DOHH2 (cell line): ENCODE results near the gene TSC22D1.

Source experiments
- H3F3A ChIP-seq: fragments of 200-600 bp; sonication (generic), shearing (Covaris generic); 2 replicates; pipeline ENCODE4 v1.6.0; 2016; ENCODE audit warnings: antibody characterized with exemption, mild to moderate bottlenecking; ENCODE audit not compliant: control insufficient read depth, insufficient read depth
- H3K27ac ChIP-seq: fragments of 200-600 bp; sonication (generic); 2 replicates; pipeline ENCODE4 v1.5.1; 2014; ENCODE audit warnings: low read depth, mild to moderate bottlenecking, low read length, moderate library complexity
- H3K27me3 ChIP-seq: fragments of 200-600 bp; sonication (generic); 2 replicates; pipeline ENCODE4 v1.6.1; 2014; ENCODE audit warnings: mild to moderate bottlenecking, low read length, mixed read lengths; ENCODE audit not compliant: control insufficient read depth
- H3K36me3 ChIP-seq: fragments of 200-600 bp; sonication (generic); 2 replicates; pipeline ENCODE4 v1.6.1; 2014; ENCODE audit warnings: mild to moderate bottlenecking, low read length, moderate library complexity, mixed read lengths; ENCODE audit not compliant: control insufficient read depth
- H3K4me1 ChIP-seq: fragments of 200-600 bp; sonication (generic); 2 replicates; pipeline ENCODE4 v1.6.1; 2014; ENCODE audit warnings: mild to moderate bottlenecking, low read length, mixed read lengths; ENCODE audit not compliant: control insufficient read depth
- H3K4me2 ChIP-seq: fragments of 200-600 bp; sonication (generic); 2 replicates; pipeline ENCODE4 v1.6.0; 2014; ENCODE audit warnings: mild to moderate bottlenecking, low read length, moderate library complexity
- H3K4me3 ChIP-seq: fragments of 200-600 bp; sonication (generic); 2 replicates; pipeline ENCODE4 v1.5.1; 2014; ENCODE audit warnings: mild to moderate bottlenecking, low read length, mixed read lengths
- H3K79me2 ChIP-seq: fragments of 200-600 bp; sonication (generic); 2 replicates; pipeline ENCODE4 v1.6.1; 2014; ENCODE audit warnings: mild to moderate bottlenecking, low read length, mixed read lengths; ENCODE audit not compliant: control insufficient read depth
- H3K9me2 ChIP-seq: fragments of 200-600 bp; sonication (generic); replicated peaks from 2 replicates; pipeline ENCODE4 v1.6.1; 2014; ENCODE audit warnings: mild to moderate bottlenecking, low read length, mixed read lengths; ENCODE audit not compliant: control insufficient read depth
- H3K9me3 ChIP-seq: fragments of 200-600 bp; sonication (generic); 2 replicates; pipeline ENCODE4 v1.6.1; 2014; ENCODE audit warnings: antibody characterized with exemption, low read length, mixed read lengths; ENCODE audit not compliant: control insufficient read depth, insufficient read depth
- H4K20me1 ChIP-seq: fragments of 200-600 bp; sonication (generic); 2 replicates; pipeline ENCODE4 v1.6.0; 2014; ENCODE audit warnings: low read depth, mild to moderate bottlenecking, antibody characterized with exemption, low read length, moderate library complexity; ENCODE audit not compliant: control insufficient read depth, insufficient read depth
- EZH2phosphoT487 ChIP-seq: fragments of 200-600 bp; sonication (generic); IDR thresholded peaks from 2 replicates; pipeline ENCODE4 v1.6.1; 2017; ENCODE audit warnings: borderline replicate concordance, mild to moderate bottlenecking, antibody characterized with exemption, low read length, moderate library complexity, mixed read lengths
- TF ChIP-seq, protein P1 (sequence below): fragments of 200-600 bp; sonication (generic); IDR thresholded peaks from one replicate; pipeline ENCODE4 v1.5.1; 2014; ENCODE audit warnings: antibody characterized with exemption, mild to moderate bottlenecking, low read depth, low read length; ENCODE audit not compliant: poor library complexity, severe bottlenecking

TSC22D1 gene

DNA sequence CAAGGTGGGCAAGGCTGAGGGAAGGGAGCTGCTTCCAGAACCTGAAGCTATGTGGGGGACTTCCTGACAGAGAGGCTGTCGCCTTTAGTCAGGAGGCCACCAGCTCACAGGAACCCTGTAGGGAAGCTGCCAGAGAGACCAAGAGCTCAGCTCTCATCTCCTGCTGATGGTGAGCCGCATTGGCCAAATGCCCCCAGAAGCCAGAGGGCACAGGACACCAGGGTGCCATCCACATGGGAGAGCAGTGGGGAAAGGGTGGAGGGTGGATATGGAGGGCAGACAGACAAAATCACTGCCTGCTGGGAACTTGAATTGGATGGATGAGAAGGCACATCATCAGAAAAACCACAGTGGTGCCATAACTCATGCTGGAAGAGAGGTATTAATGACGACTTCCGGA lies 166.5 kb downstream of the TSC22D1 start:
- Histone ChIP-seq H3K79me2 (no peaks in the 10 kb centered on the region), H3K36me3 (no peaks in the 10 kb centered on the region), H3K4me1 (peaks cover 15% of the 10 kb centered on the region), H3F3A (no peaks in the 10 kb centered on the region), H3K27ac (no peak overlapping the region), H3K4me2 (no peak overlapping the region), H3K27me3 (no peaks in the 10 kb centered on the region), H3K4me3 (no peak overlapping the region), H3K9me2 (no peaks in the 10 kb centered on the region), H4K20me1 (no peaks in the 10 kb centered on the region), H3K9me3 (no peaks in the 10 kb centered on the region)
- TF ChIP-seq, protein P1, sequence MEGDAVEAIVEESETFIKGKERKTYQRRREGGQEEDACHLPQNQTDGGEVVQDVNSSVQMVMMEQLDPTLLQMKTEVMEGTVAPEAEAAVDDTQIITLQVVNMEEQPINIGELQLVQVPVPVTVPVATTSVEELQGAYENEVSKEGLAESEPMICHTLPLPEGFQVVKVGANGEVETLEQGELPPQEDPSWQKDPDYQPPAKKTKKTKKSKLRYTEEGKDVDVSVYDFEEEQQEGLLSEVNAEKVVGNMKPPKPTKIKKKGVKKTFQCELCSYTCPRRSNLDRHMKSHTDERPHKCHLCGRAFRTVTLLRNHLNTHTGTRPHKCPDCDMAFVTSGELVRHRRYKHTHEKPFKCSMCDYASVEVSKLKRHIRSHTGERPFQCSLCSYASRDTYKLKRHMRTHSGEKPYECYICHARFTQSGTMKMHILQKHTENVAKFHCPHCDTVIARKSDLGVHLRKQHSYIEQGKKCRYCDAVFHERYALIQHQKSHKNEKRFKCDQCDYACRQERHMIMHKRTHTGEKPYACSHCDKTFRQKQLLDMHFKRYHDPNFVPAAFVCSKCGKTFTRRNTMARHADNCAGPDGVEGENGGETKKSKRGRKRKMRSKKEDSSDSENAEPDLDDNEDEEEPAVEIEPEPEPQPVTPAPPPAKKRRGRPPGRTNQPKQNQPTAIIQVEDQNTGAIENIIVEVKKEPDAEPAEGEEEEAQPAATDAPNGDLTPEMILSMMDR: no peak
- TF ChIP-seq EZH2phosphoT487: no peak

DNA sequence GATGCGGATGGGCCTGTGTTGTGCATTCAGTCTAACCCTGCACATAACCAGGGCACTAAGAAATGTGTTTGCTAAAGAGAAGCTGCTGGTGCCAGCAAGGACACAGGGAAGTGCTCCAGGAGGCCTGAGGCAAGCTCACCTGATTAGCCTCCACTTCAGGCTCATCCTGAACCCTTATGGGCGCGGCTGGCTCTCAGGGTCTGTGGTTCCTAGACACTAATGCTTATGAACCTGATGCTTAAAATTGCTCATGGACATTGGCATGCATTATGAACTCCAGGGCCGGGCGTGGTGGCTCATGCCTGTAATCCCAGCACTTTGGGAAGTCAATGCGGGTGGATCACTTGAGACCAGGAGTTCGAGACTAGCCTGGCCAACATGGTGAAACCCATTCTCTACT lies 168.2 kb downstream of the TSC22D1 start:
- Histone ChIP-seq H3K4me2 (no peak overlapping the region), H3K9me2 (no peaks in the 10 kb centered on the region), H3K9me3 (no peaks in the 10 kb centered on the region), H3K79me2 (no peaks in the 10 kb centered on the region), H4K20me1 (no peaks in the 10 kb centered on the region), H3K4me3 (no peak overlapping the region), H3K36me3 (no peaks in the 10 kb centered on the region), H3K4me1 (peaks cover 18% of the 10 kb centered on the region), H3K27me3 (no peaks in the 10 kb centered on the region), H3K27ac (no peak overlapping the region), H3F3A (no peaks in the 10 kb centered on the region)
- TF ChIP-seq EZH2phosphoT487: no peak
- TF ChIP-seq, protein P1: no peak

DNA sequence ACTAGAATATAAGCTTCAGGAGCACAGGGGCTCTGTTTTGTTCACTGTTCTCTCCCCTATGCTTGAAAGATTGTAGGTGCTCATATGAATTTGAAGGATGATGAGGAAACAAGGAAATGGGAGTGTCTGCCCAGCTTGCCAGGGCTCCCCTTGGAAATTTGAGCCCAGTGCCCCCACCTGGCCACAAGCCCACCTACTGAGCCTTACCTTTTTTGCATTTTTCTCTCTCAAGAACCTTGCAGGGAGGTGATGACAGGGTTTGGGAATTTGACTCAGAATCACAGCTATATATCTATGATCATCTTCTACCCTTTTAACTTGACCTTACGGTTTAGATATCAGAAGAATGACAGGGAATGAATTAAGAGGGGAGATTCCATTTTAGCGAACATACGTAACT lies 168.8 kb downstream of the TSC22D1 start:
- Histone ChIP-seq H3F3A (no peaks in the 10 kb centered on the region), H3K27me3 (no peaks in the 10 kb centered on the region), H3K4me3 (no peak overlapping the region), H3K9me2 (no peaks in the 10 kb centered on the region), H3K27ac (no peak overlapping the region), H3K4me2 (no peak overlapping the region), H3K4me1 (peaks cover 20% of the 10 kb centered on the region), H3K36me3 (no peaks in the 10 kb centered on the region), H3K9me3 (no peaks in the 10 kb centered on the region), H4K20me1 (no peaks in the 10 kb centered on the region), H3K79me2 (no peaks in the 10 kb centered on the region)
- no peak for TF ChIP-seq EZH2phosphoT487
- TF ChIP-seq, protein P1: no peak

GRCh38 chr13:44406617-44407016 lies 169.5 kb downstream of the TSC22D1 start:
- no peak overlapping the region for H3K27ac ChIP-seq
- H3K9me2 ChIP-seq: no peaks in the 10 kb centered on the region
- no peaks in the 10 kb centered on the region for H3F3A ChIP-seq
- no peaks in the 10 kb centered on the region for H3K27me3 ChIP-seq
- H4K20me1 ChIP-seq: no peaks in the 10 kb centered on the region
- H3K4me1 ChIP-seq: peaks cover 14% of the 10 kb centered on the region; the same call in 1 of the 2 replicates
- no peak overlapping the region for H3K4me2 ChIP-seq
- no peak for TF ChIP-seq EZH2phosphoT487
- TF ChIP-seq, protein P1: no peak
- H3K4me3 ChIP-seq: no peak overlapping the region
- no peaks in the 10 kb centered on the region for H3K36me3 ChIP-seq
- no peaks in the 10 kb centered on the region for H3K79me2 ChIP-seq
- H3K9me3 ChIP-seq: no peaks in the 10 kb centered on the region
